GM10266 (cell line): ENCODE data around the gene ATF7IP2.

Experiments
- DNase-seq: peaks from one replicate; pipeline ENCODE4 v3.0.0; 2012; ENCODE audit errors: extremely low spot score
- CTCF ChIP-seq: IDR thresholded peaks from 2 replicates; pipeline ENCODE4 v1.5.1; 2012; ENCODE audit warnings: mild to moderate bottlenecking, low read depth; ENCODE audit not compliant: control insufficient read depth, insufficient read depth; ENCODE audit errors: missing control alignments

ATF7IP2 gene

GRCh38 chr16:10368969-10369551 is 16.8 kb upstream of the ATF7IP2 start:
- no peak for TF ChIP-seq CTCF
- DNase-seq: no peak

GRCh38 chr16:10370096-10370726 is 15.7 kb upstream of the ATF7IP2 start:
- TF ChIP-seq CTCF: no peak
- no peak for DNase-seq

GRCh38 chr16:10371592-10371991 is 14.3 kb upstream of the ATF7IP2 start:
- DNase-seq: no peak
- TF ChIP-seq CTCF: no peak

- no peak for TF ChIP-seq CTCF
- DNase-seq: no peak
Measured at GRCh38 chr16:10373556-10373955, 12.3 kb upstream of the ATF7IP2 start.

- TF ChIP-seq CTCF: no peak
- DNase-seq: no peak
Measured at GRCh38 chr16:10376229-10376628, 9.6 kb upstream of the ATF7IP2 start.

GRCh38 chr16:10383626-10384025 is 2.2 kb upstream of the ATF7IP2 start:
- no peak for DNase-seq
- TF ChIP-seq CTCF: no peak

GRCh38 chr16:10386517-10387100 is 748 bp downstream of the ATF7IP2 start:
- TF ChIP-seq CTCF: no peak
- no peak for DNase-seq
